GM23248 (cell line): ENCODE results near the gene SRPK2. TPM values are rescaled to one million over a fixed set of nuclear protein-coding genes. Genes with fewer than 3 reads are reported as not detected.

Source experiments
- DNase-seq: peaks from one replicate; pipeline ENCODE4 v3.0.0-alpha.2; 2015
- H2AFZ ChIP-seq: fragments of 200-600 bp; sonication (generic); 2 replicates; pipeline ENCODE4 v1.6.1; 2016; ENCODE audit warnings: antibody characterized with exemption
- H3F3A ChIP-seq: fragments of 200-600 bp; sonication (generic); 2 replicates; pipeline ENCODE4 v1.6.1; 2016; ENCODE audit warnings: mild to moderate bottlenecking, antibody characterized with exemption, mixed run types; ENCODE audit not compliant: insufficient read depth
- H3K27ac ChIP-seq: fragments of 200-600 bp; sonication (generic); 2 replicates; pipeline ENCODE4 v1.5.1; 2016; ENCODE audit warnings: mild to moderate bottlenecking
- H3K27me3 ChIP-seq: fragments of 200-600 bp; sonication (generic); replicated peaks from 2 replicates; pipeline ENCODE4 v1.6.1; 2016; ENCODE audit warnings: mild to moderate bottlenecking; ENCODE audit not compliant: insufficient read depth
- H3K36me3 ChIP-seq: fragments of 200-600 bp; sonication (generic); 2 replicates; pipeline ENCODE4 v1.6.1; 2016; ENCODE audit warnings: low read depth, mild to moderate bottlenecking
- H3K4me1 ChIP-seq: fragments of 200-600 bp; sonication (generic); 2 replicates; pipeline ENCODE4 v1.6.1; 2016; ENCODE audit warnings: mild to moderate bottlenecking; ENCODE audit not compliant: insufficient read depth
- H3K4me2 ChIP-seq: fragments of 200-600 bp; sonication (generic); one replicate; pipeline ENCODE4 v1.6.1; 2016; ENCODE audit warnings: mild to moderate bottlenecking; ENCODE audit not compliant: unreplicated experiment
- H3K4me3 ChIP-seq: fragments of 200-600 bp; sonication (generic); 2 replicates; pipeline ENCODE4 v1.5.1; 2016; ENCODE audit warnings: mild to moderate bottlenecking
- H3K79me2 ChIP-seq: fragments of 200-600 bp; sonication (generic); 2 replicates; pipeline ENCODE4 v1.6.1; 2016; ENCODE audit warnings: mild to moderate bottlenecking; ENCODE audit not compliant: insufficient read depth
- H3K9ac ChIP-seq: fragments of 200-600 bp; sonication (generic); 2 replicates; pipeline ENCODE4 v1.6.1; 2016; ENCODE audit warnings: mild to moderate bottlenecking
- H3K9me2 ChIP-seq: fragments of 200-600 bp; sonication (generic); 2 replicates; pipeline ENCODE4 v1.6.1; 2016; ENCODE audit warnings: mixed run types, mild to moderate bottlenecking, moderate library complexity; ENCODE audit not compliant: insufficient read depth
- H3K9me3 ChIP-seq: fragments of 200-600 bp; sonication (generic); one replicate; pipeline ENCODE4 v1.6.1; 2017; ENCODE audit warnings: low read depth
- H4K20me1 ChIP-seq: fragments of 200-600 bp; sonication (generic); 2 replicates; pipeline ENCODE4 v1.6.0; 2016; ENCODE audit not compliant: insufficient read depth
- EZH2 ChIP-seq: fragments of 200-600 bp; sonication (generic); IDR thresholded peaks from 2 replicates; pipeline ENCODE4 v1.6.1; 2018; ENCODE audit warnings: antibody characterized with exemption, mild to moderate bottlenecking; ENCODE audit not compliant: insufficient read depth, poor library complexity, severe bottlenecking
- EZH2phosphoT487 ChIP-seq: fragments of 200-600 bp; sonication (generic); IDR thresholded peaks from 2 replicates; pipeline ENCODE4 v1.6.1; 2018; ENCODE audit warnings: antibody characterized with exemption, moderate library complexity, mild to moderate bottlenecking, low read depth; ENCODE audit not compliant: insufficient read depth
- WGBS, 2 experiments: methylation state at CpG; one replicate each; pipeline ENCODE4 v1.1.6; 2015 to 2017; ENCODE audit warnings: low lambda C conversion rate in 2 of 2, low coverage in 1 of 2; ENCODE audit errors: missing lambda C conversion rate in 2 of 2; 5-methylcytosine and 5-hydroxymethylcytosine counted together
- in situ Hi-C: fragments of 300-500 bp; cut with MboI; formaldehyde crosslinking; loops from 2 replicates; pipeline ENCODE4 v1.15.0; 2020
- polyA plus RNA-seq: library from polyadenylated mRNA; unstranded; fragments of >200 nt; fragmentation: Nextera tagmentation; extraction: Ambion mirVana; gene quantifications from 2 replicates; pipeline ENCODE4 v1.2.1, GENCODE V29; 2016
- total RNA-seq: library from RNA; depleted of rRNA; stranded (reverse); fragments of >200 nt; shearing (Covaris generic); gene quantifications from 2 replicates; pipeline ENCODE4 v1.2.3, GENCODE V29; 2014

Gene SRPK2
- total and polyA plus RNA-seq, 2 experiments from 2014 or later: 53.1 to 85.2 TPM

DNA sequence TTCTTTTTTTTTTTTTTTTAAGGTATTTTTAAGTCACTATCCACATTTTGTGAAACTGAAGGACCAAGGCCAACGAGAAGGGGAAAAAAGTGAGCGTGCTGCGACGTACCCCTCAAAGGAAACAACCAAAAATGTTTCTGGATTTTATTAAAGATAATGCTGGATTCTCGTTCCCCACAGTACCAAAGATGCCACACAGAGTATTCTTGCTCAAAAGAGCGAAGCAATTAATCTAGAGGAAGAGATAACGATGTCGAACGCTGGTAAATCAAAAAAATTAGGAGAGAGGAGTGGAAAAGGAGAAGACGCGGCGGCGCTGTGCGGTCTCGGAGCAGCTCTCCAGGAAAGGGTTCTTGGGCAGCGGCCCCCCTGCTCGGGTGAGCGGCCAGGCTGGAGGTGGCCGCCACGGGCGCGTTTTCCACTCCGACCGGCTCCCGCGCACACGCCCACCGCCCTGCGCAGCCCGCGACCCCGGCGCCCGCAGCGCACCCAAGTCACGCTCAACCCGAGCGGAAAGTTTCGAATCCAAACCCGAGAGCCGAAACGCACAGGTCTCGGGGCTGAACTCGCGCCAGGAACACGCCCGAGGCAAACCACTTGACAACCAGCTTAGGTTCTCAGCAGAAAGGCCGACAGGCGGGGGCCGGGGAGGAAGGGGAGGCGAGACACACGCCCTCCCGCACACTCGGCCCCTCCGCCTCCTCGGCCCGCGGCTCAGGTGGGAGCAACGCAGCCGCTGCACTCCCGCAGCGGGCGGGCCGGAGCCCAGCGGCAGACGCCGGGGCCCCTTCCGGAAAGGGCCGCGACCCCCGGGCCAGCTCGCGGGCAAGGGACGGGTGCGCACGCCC, 989 bp downstream of the SRPK2 start:
- Histone ChIP-seq H3K4me3 (peak overlapping the region; percentile 96), H3K9ac (peak overlapping the region; percentile 85)

GRCh38 chr7:105377903-105378302, 10.8 kb downstream of the SRPK2 start:
- no peaks in the 10 kb centered on the region for H3K4me1 ChIP-seq
- no peak overlapping the region for H3K4me2 ChIP-seq
- no peaks in the 10 kb centered on the region for H3K27me3 ChIP-seq
- peaks cover 6% of the 10 kb centered on the region; the same call in 1 of the 2 replicates for H4K20me1 ChIP-seq
- no peak for TF ChIP-seq EZH2phosphoT487
- H3K36me3 ChIP-seq: no peaks in the 10 kb centered on the region
- H3K9ac ChIP-seq: no peak overlapping the region
- in situ Hi-C loops: no loop called here
- no peak overlapping the region for H3K27ac ChIP-seq
- H3F3A ChIP-seq: no peaks in the 10 kb centered on the region
- 95 to 97% methylated on average over 3 of the region's 3 CpGs for WGBS, 2 experiments
- H2AFZ ChIP-seq: no peak overlapping the region
- no peaks in the 10 kb centered on the region for H3K9me2 ChIP-seq
- peaks cover 99% of the 10 kb centered on the region for H3K79me2 ChIP-seq
- H3K9me3 ChIP-seq: no peaks in the 10 kb centered on the region
- no peak overlapping the region for H3K4me3 ChIP-seq
- no peak for DNase-seq

More for the DNA sequence above, 989 bp downstream of the SRPK2 start:
- no peak for TF ChIP-seq EZH2
- TF ChIP-seq EZH2phosphoT487: no peak
- Histone ChIP-seq H3K9me3 (no peaks in the 10 kb centered on the region), H3K4me1 (peaks cover 6% of the 10 kb centered on the region; the same call in 1 of the 2 replicates), H3K36me3 (no peaks in the 10 kb centered on the region), H4K20me1 (no peaks in the 10 kb centered on the region), H2AFZ (peak overlapping the region; percentile 76), H3K79me2 (peaks cover 52% of the 10 kb centered on the region), H3K4me2 (peak overlapping the region; percentile 74), H3K27ac (peak overlapping the region; percentile 7; the same call in 1 of the 2 replicates), H3K9me2 (no peaks in the 10 kb centered on the region), H3F3A (peaks cover 6% of the 10 kb centered on the region; the same call in 1 of the 2 replicates), H3K27me3 (no peaks in the 10 kb centered on the region)
- WGBS, 2 experiments: 4% methylated on average over 66 to 76 of the region's 76 CpGs
- DNase-seq: peak; percentile 70
- in situ Hi-C loops: no loop called here

DNA sequence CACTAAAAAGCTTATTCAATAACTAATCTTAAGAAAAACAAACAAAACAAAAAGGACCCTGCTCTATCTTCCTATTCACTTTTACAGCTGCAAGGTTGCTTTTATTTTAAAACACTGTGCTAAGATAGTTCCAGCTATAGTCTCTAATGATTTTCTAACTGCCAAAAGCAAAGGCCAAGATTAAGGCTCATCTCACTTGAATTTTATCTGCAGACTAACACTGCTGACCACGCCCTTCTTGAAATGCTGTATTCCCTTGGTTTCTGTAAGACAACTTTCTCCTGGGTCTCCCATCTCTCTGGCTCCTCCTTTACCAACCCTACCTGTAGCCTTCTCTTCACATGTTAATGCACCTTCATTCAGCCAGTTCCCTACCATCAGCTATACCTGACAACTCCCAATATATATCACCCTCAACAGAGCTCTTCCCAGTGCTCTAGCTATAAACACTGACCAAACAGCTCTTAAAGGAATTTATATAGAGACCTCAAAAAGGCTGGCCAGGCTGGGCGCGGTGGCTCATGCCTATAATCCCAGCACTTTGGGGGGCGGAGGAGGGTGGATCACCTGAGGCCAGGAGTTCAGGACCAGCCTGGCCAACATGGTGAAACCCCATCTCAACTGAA, 11.7 kb downstream of the SRPK2 start:
- no peak overlapping the region for H3K4me2 ChIP-seq
- 81 to 88% methylated on average over 4 of the region's 4 CpGs for WGBS, 2 experiments
- no peak overlapping the region for H3K9ac ChIP-seq

GRCh38 chr7:105369944-105370343, 18.8 kb downstream of the SRPK2 start:
- no peaks in the 10 kb centered on the region for H3K9me2 ChIP-seq
- WGBS, 2 experiments: 76 to 87% methylated on average over 3 of the region's 3 CpGs
- H3K4me3 ChIP-seq: no peak overlapping the region
- H2AFZ ChIP-seq: no peak overlapping the region
- no peaks in the 10 kb centered on the region for H3K9me3 ChIP-seq
- in situ Hi-C loops: no loop called here
- H3K79me2 ChIP-seq: peaks cover 97% of the 10 kb centered on the region
- H3K4me1 ChIP-seq: peaks cover 8% of the 10 kb centered on the region
- H3K36me3 ChIP-seq: no peaks in the 10 kb centered on the region
- peaks cover 5% of the 10 kb centered on the region; the same call in 1 of the 2 replicates for H4K20me1 ChIP-seq
- no peak overlapping the region for H3K9ac ChIP-seq
- TF ChIP-seq EZH2phosphoT487 (no peak), EZH2 (no peak)
- H3K27me3 ChIP-seq: no peaks in the 10 kb centered on the region
- no peak for DNase-seq
- H3K27ac ChIP-seq: no peak overlapping the region
- no peak overlapping the region for H3K4me2 ChIP-seq
- no peaks in the 10 kb centered on the region for H3F3A ChIP-seq

More for the DNA sequence above, 11.7 kb downstream of the SRPK2 start:
- Histone ChIP-seq H3K36me3 (no peaks in the 10 kb centered on the region), H3K27ac (no peak overlapping the region), H3F3A (no peaks in the 10 kb centered on the region), H3K79me2 (peaks cover 99% of the 10 kb centered on the region), H2AFZ (no peak overlapping the region), H4K20me1 (peaks cover 6% of the 10 kb centered on the region; the same call in 1 of the 2 replicates), H3K27me3 (no peaks in the 10 kb centered on the region), H3K9me3 (no peaks in the 10 kb centered on the region), H3K4me1 (no peaks in the 10 kb centered on the region), H3K9me2 (no peaks in the 10 kb centered on the region), H3K4me3 (no peak overlapping the region)
- in situ Hi-C loops: no loop called here
- no peak for TF ChIP-seq EZH2phosphoT487
- TF ChIP-seq EZH2: no peak
- DNase-seq: no peak
